Kidney (tissue), 14 donors: Measurements from ENCODE around the gene CPT1B. TPM values are rescaled to one million over a fixed set of nuclear protein-coding genes. Genes with fewer than 3 reads are reported as not detected.

Source experiments
- DNase-seq, 5 donors: peaks; one replicate each; pipeline ENCODE4 v3.0.0-alpha.2; 2013 to 2020
- FAIRE-seq: peaks from 2 replicates; lab custom pipeline; 2012; peaks lifted over from hg19 to GRCh38; lab: Jason Lieb, UNC
- H3K27ac ChIP-seq, 2 donors: one replicate each; pipeline ENCODE4 v1.7.0; 2013; ENCODE audit warnings: low read depth in 2 of 2, low read length in 2 of 2, inconsistent platforms in 1 of 2
- H3K27me3 ChIP-seq: one replicate; pipeline ENCODE4 v1.7.1; 2013; ENCODE audit warnings: low read length, inconsistent platforms; ENCODE audit not compliant: control insufficient read depth, insufficient read depth
- H3K36me3 ChIP-seq, 3 donors: one replicate each; pipeline versions ENCODE4 v1.7.0 to v1.7.1; 2013; ENCODE audit warnings: low read length in 3 of 3, control low read depth in 1 of 3, inconsistent platforms in 1 of 3; ENCODE audit not compliant: insufficient read depth in 3 of 3, control insufficient read depth in 2 of 3
- H3K4me1 ChIP-seq, 3 donors: one replicate each; pipeline versions ENCODE4 v1.7.0 to v1.7.1; 2013; ENCODE audit warnings: low read length in 3 of 3, inconsistent platforms in 1 of 3, low read depth in 1 of 3; ENCODE audit not compliant: control insufficient read depth in 2 of 3, insufficient read depth in 2 of 3
- H3K4me3 ChIP-seq, 3 donors: one replicate each; pipeline versions ENCODE4 v1.7.0 to v1.8.1; 2013; ENCODE audit warnings: low read length in 3 of 3, control low read depth in 1 of 3, inconsistent platforms in 1 of 3
- H3K9ac ChIP-seq, 3 donors: one replicate each; pipeline versions ENCODE4 v1.7.0 to v1.7.1; 2013; ENCODE audit warnings: low read length in 3 of 3, control low read depth in 1 of 3, inconsistent platforms in 1 of 3
- H3K9me3 ChIP-seq, 3 donors: one replicate each; pipeline versions ENCODE4 v1.7.0 to v1.7.1; 2013; ENCODE audit warnings: low read length in 3 of 3, control low read depth in 1 of 3, inconsistent platforms in 1 of 3; ENCODE audit not compliant: control insufficient read depth in 2 of 3, insufficient read depth in 1 of 3
- CTCF ChIP-seq: IDR thresholded peaks from 3 replicates; pipeline ENCODE4 v1.5.1; 2012; ENCODE audit warnings: mild to moderate bottlenecking, moderate library complexity, borderline replicate concordance; ENCODE audit not compliant: insufficient read depth; ENCODE audit errors: extremely low read depth
- intact Hi-C: fragments of 100-400 bp; cut with DNase I; formaldehyde crosslinking; loops from one replicate; pipeline ENCODE4 v1.11.1; 2022
- polyA plus RNA-seq: library from polyadenylated mRNA; stranded (reverse); fragments of 350-450 nt; fragmentation: Illumina TruSeq; extraction: RNeasy Lipid Tissue Mini Kit (QIAGEN cat#74804); gene quantifications from one replicate; pipeline ENCODE4 v1.2.3, GENCODE V29; 2014; ENCODE audit warnings: low read depth, low replicate concordance; ENCODE audit not compliant: insufficient read depth
- total RNA-seq: library from RNA; stranded (reverse); fragmentation: NEBNext Ultra II Directional; extraction: Animal tissue kit (Norgen Biotek cat#: 25700); gene quantifications from one replicate; pipeline ENCODE4 v1.2.1, GENCODE V29; 2021
- donor health status: control.
- donor health status: control.
- donor health status: control.
- donor health status: control.
- donor health status: control.
- donor health status: DM: yes; HTN: yes; CAD: no.
- donor health status: Normal renal cell carcinoma (clear cell type).

The CPT1B gene
- total and polyA plus RNA-seq, 2 donors from 2014 or later = 20.6 to 34.3 TPM

- DNase-seq = peak; percentile 97 to 99 (median 98)
- H3K4me3 ChIP-seq = peak within 1 kb of the TSS; percentile 55 to 86 (median 68)
- peak within 1 kb of the TSS; percentile 68 to 87 for H3K27ac ChIP-seq
- no peak for FAIRE-seq
- peak; percentile 75 for TF ChIP-seq CTCF
- peaks cover 0 to 8% (median 0%) of the 10 kb centered on the region in 3 donors for H3K4me1 ChIP-seq
- intact Hi-C loops = no loop called here
- peak within 1 kb of the TSS; percentile 9 to 92 (median 47) for H3K9ac ChIP-seq
- H3K9me3 ChIP-seq = no peaks in the 10 kb centered on the region
- no peaks in the 10 kb centered on the region for H3K27me3 ChIP-seq
- no peaks in the 10 kb centered on the region for H3K36me3 ChIP-seq
These were observed 15.5 kb downstream of the CPT1B start, which contains the start of gene SYCE3 for GRCh38 chr22:50562523-50563412. TSS of gene SYCE3 (minus strand) at chr22:50562919. CDS start at chr22:50556405, 6,514 bp downstream.

- Histone ChIP-seq H3K27ac (no peak overlapping the region), H3K9ac (no peak overlapping the region), H3K4me3 (no peak overlapping the region), H3K36me3 (no peaks in the 10 kb centered on the region), H3K27me3 (no peaks in the 10 kb centered on the region), H3K9me3 (no peaks in the 10 kb centered on the region), H3K4me1 (peaks cover 0 to 8% (median 0%) of the 10 kb centered on the region in 3 donors)
- DNase-seq = peak in 1 of 5 donors; percentile 67
- TF ChIP-seq CTCF = no peak
- no peak for FAIRE-seq
- intact Hi-C loops = no loop called here
These were observed 16.5 kb downstream of the CPT1B start for GRCh38 chr22:50561401-50562358.

- TF ChIP-seq CTCF = no peak
- H3K27me3 ChIP-seq = no peaks in the 10 kb centered on the region
- peaks cover 0 to 8% (median 0%) of the 10 kb centered on the region in 3 donors for H3K4me1 ChIP-seq
- H3K27ac ChIP-seq = no peak overlapping the region
- DNase-seq = no peak
- no peaks in the 10 kb centered on the region for H3K36me3 ChIP-seq
- no peak for FAIRE-seq
- intact Hi-C loops = no loop called here
- no peaks in the 10 kb centered on the region for H3K9me3 ChIP-seq
- no peak overlapping the region for H3K9ac ChIP-seq
- H3K4me3 ChIP-seq = no peak overlapping the region
These were observed 18.2 kb downstream of the CPT1B start for GRCh38 chr22:50560034-50560433.
